ENCODE data around the gene CYP17A1. TPM values are rescaled to one million over a fixed set of nuclear protein-coding genes. Genes with fewer than 3 reads are reported as not detected.
A peak's percentile ranks its signal among the peaks of the same experiment; 100 is the strongest.

CYP17A1 gene
- polyA plus RNA-seq, 4 donors: 0.10 to 13.4 (median 2.6) TPM

GRCh38 chr10:102781090-102781920 lies 55.9 kb downstream of the CYP17A1 start:
- FAIRE-seq (no peak), DNase-seq (no peak)
- Histone ChIP-seq H3K36me3 (ENCODE audit: control insufficient read depth in 3 of 3, insufficient read depth in 2 of 3, low read depth in 1 of 3, low read length in 3 of 3) (peaks cover 0 to 22% (median 0%) of the 10 kb centered on the region in 3 donors), H3K27me3 (ENCODE audit: control insufficient read depth in 3 of 3, insufficient read depth in 3 of 3, low read length in 3 of 3) (no peaks in the 10 kb centered on the region), H3K4me1 (ENCODE audit: control insufficient read depth in 3 of 3, insufficient read depth in 2 of 3, low read depth in 1 of 3, low read length in 2 of 3) (peaks cover 0 to 39% (median 19%) of the 10 kb centered on the region in 3 donors), H3K9me3 (ENCODE audit: control insufficient read depth in 2 of 2, insufficient read depth in 1 of 2, low read depth in 1 of 2, low read length in 1 of 2) (peaks cover 0 to 5% of the 10 kb centered on the region in 2 donors), H3K4me3 (ENCODE audit: low read depth in 1 of 3, low read length in 3 of 3) (no peak overlapping the region), H3K27ac (ENCODE audit: low read depth in 1 of 3, low read length in 2 of 3) (peak overlapping the region in 1 of 3 donors; percentile 90)
- 54 to 74% (median 61%) methylated on average over 8 of the region's 8 CpGs for WGBS, 3 donors

Other genes with a start within 250 kb of the CYP17A1 start
- 10 to 100 TPM; 38.1 to 65.1 (median 44.7) TPM for gene TRIM8, start 192.9 kb downstream of the CYP17A1 start, polyA plus RNA-seq
- gene ARL3, start 123.0 kb downstream of the CYP17A1 start, polyA plus RNA-seq: 1 to 10 TPM; 3.4 to 8.3 (median 5.6) TPM
- 10 to 100 TPM in 2 of 4 donors, 1 to 10 TPM in 2; 2.0 to 31.2 (median 10.9) TPM for gene SFXN2, start 122.8 kb downstream of the CYP17A1 start, polyA plus RNA-seq
- gene WBP1L, start 93.5 kb downstream of the CYP17A1 start, polyA plus RNA-seq: 10 to 100 TPM; 15.2 to 38.8 (median 23.3) TPM
- 10 to 100 TPM; 38.9 to 55.0 (median 44.7) TPM for gene BORCS7, start 16.8 kb upstream of the CYP17A1 start, polyA plus RNA-seq
- gene AS3MT, start 32.1 kb upstream of the CYP17A1 start, polyA plus RNA-seq: 10 to 100 TPM in 1 of 4 donors, 1 to 10 TPM in 3; 1.6 to 18.6 (median 3.7) TPM
- 10 to 100 TPM in 1 of 4 donors, 1 to 10 TPM in 2, under 1 TPM in 1; 0.45 to 18.0 (median 2.2) TPM for gene CNNM2, start 80.9 kb upstream of the CYP17A1 start, polyA plus RNA-seq